ENCODE results near the gene VANGL2.

GRCh38 chr1:160455153-160455517 lies 54.8 kb downstream of the VANGL2 start:
- TF ChIP-seq, protein P1, sequence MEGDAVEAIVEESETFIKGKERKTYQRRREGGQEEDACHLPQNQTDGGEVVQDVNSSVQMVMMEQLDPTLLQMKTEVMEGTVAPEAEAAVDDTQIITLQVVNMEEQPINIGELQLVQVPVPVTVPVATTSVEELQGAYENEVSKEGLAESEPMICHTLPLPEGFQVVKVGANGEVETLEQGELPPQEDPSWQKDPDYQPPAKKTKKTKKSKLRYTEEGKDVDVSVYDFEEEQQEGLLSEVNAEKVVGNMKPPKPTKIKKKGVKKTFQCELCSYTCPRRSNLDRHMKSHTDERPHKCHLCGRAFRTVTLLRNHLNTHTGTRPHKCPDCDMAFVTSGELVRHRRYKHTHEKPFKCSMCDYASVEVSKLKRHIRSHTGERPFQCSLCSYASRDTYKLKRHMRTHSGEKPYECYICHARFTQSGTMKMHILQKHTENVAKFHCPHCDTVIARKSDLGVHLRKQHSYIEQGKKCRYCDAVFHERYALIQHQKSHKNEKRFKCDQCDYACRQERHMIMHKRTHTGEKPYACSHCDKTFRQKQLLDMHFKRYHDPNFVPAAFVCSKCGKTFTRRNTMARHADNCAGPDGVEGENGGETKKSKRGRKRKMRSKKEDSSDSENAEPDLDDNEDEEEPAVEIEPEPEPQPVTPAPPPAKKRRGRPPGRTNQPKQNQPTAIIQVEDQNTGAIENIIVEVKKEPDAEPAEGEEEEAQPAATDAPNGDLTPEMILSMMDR (conservative IDR thresholded peaks at IDR 0.05 in 1 of 2, IDR thresholded peaks at IDR 0.05 in 1 of 2; ENCODE audit: extremely low read depth in 1 of 2, insufficient read depth in 1 of 2, low read depth in 1 of 2, low read length in 2 of 2): no peak
- TF ChIP-seq EZH2 (IDR thresholded peaks at IDR 0.05; ENCODE audit: borderline replicate concordance, low read length): no peak

All from mammary epithelial cell (primary cell).